Thyroid gland (tissue), 4 donors: ENCODE data around the gene PLGRKT.

ENCODE experiments used
- CTCF ChIP-seq, 6 experiments: fragments of 200-600 bp in 3 of 6; fragments of 450-650 bp in 3 of 6; sonication (generic) in 3 of 6; IDR thresholded peaks; one replicate each; pipeline ENCODE4 v1.5.1; 2016 to 2019; ENCODE audit warnings: antibody characterized with exemption in 6 of 6, mild to moderate bottlenecking in 2 of 6, inconsistent platforms in 1 of 6, moderate library complexity in 1 of 6
- POLR2A ChIP-seq, 2 donors: fragments of 450-650 bp; IDR thresholded peaks; one replicate each; pipeline ENCODE4 v1.6.1; 2017; ENCODE audit warnings: antibody characterized with exemption in 2 of 2, mild to moderate bottlenecking in 2 of 2, moderate library complexity in 1 of 2

DNA sequence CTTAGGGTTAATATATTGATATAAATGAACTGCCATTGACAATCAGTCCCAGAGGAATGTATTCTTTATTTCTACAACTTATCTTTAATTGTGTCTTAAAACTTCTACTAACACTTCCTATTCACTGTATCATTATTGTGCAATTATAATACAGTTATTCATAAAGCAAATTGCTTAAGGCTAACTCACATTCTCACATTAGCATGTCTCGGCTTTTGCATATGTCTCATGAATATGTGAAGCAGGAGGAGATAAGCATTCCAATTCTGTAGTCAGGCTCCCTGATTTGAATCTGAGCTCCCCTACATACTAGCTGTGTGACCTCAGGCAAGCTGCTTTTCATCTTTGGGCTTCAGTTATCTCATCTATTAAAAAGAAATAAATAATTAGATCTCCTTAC lies 45.4 kb downstream of the PLGRKT start:
- no peak for TF ChIP-seq CTCF (IDR thresholded peaks at IDR 0.05)
- TF ChIP-seq POLR2A (IDR thresholded peaks at IDR 0.05), result no peak
